Activated CD4-positive, alpha-beta T cell treated with anti-CD3 and anti-CD28 coated beads, Interleukin-2, Interleukin-6, amounts not matched to agents 100 ng/mL and 50 ng/mL, durations not matched to agents 16 hours and 8 hours (primary cell): Measurements from ENCODE around the gene IRAG1.

Experiments used
- DNase-seq: peaks from one replicate; pipeline ENCODE4 v3.0.0-alpha.2; 2020

Gene IRAG1

GRCh38 chr11:10645212-10645795 is 48.3 kb downstream of the IRAG1 start:
- DNase-seq = no peak
